Psoas muscle (tissue), 8 donors: ENCODE data around the gene LRCH4. TPM values are rescaled to one million over a fixed set of nuclear protein-coding genes. Genes with fewer than 3 reads are reported as not detected.

Experiments used
- ATAC-seq, 4 donors: fragments of 200-7000 bp; cut with Tn5 transposase; one replicate each; pipeline ENCODE4 v1.9.1; 2020; ENCODE audit warnings: moderate library complexity in 3 of 4, mild to moderate bottlenecking in 2 of 4
- DNase-seq, 2 donors: peaks; one replicate each; pipeline ENCODE4 v3.0.0-alpha.2; 2020
- H3K27ac ChIP-seq: fragments of 200-600 bp; one replicate; pipeline ENCODE4 v1.8.0; 2022
- H3K27me3 ChIP-seq, 3 donors: fragments of 200-600 bp in 1 of 3; one replicate each; pipeline versions ENCODE4 v1.6.1 to v1.8.0; 2013 to 2022; ENCODE audit warnings: low read length in 2 of 3, mild to moderate bottlenecking in 2 of 3, moderate library complexity in 1 of 3; ENCODE audit not compliant: insufficient read depth in 3 of 3
- H3K36me3 ChIP-seq, 2 donors: fragments of 200-600 bp in 1 of 2; one replicate each; pipeline versions ENCODE4 v1.6.1 to v1.8.0; 2013 to 2022; ENCODE audit warnings: low read depth in 1 of 2, mild to moderate bottlenecking in 1 of 2, moderate library complexity in 1 of 2; ENCODE audit not compliant: insufficient read depth in 1 of 2
- H3K4me1 ChIP-seq: fragments of 200-600 bp; one replicate; pipeline ENCODE4 v1.8.0; 2022
- H3K4me3 ChIP-seq: fragments of 200-600 bp; one replicate; pipeline ENCODE4 v1.8.0; 2022; ENCODE audit warnings: mild to moderate bottlenecking
- H3K9me3 ChIP-seq: fragments of 200-600 bp; one replicate; pipeline ENCODE4 v1.8.0; 2022
- WGBS, 3 donors: extraction: QIAGEN DNeasy Blood & Tissue Kit; methylation state at CpG; one replicate each; pipeline versions ENCODE4 v1.1.6 to v1.1.7; 2013; 5-methylcytosine and 5-hydroxymethylcytosine counted together
- intact Hi-C, 2 donors: fragments of 100-400 bp; cut with DNase I; formaldehyde crosslinking; loops; one replicate each; pipeline versions ENCODE4 v1.11.0 to v1.14.2; 2022
- polyA plus RNA-seq, 3 donors: library from polyadenylated mRNA; stranded (reverse); fragments of 200-250 nt; gene quantifications; one replicate each; pipeline ENCODE4 v1.2.3, GENCODE V29; 2013
- total RNA-seq, 4 donors: library from RNA; stranded (reverse); fragmentation: NEBNext Ultra II Directional in 2 of 4; extraction: Animal tissue kit (Norgen Biotek cat#: 25700) in 2 of 4; gene quantifications; one replicate each; pipeline versions ENCODE4 v1.2.1 to v1.2.4, GENCODE V29; 2021 to 2023
- TF ChIP-seq, protein P1 (sequence below): fragments of 200-600 bp; IDR thresholded peaks from one replicate; pipeline ENCODE4 v1.8.0; 2022; ENCODE audit warnings: antibody characterized with exemption
- donor health status: healthy with polysubstance abuse.
- donor health status: DM: no; HTN: no; CAD: no; lungs with moderate emphysema.
- donor health status: Bipolar disorder and iron deficiency.
- donor health status: healthy.
- donor health status: DM: yes; HTN: yes; CAD: no.
- donor health status: DM: no; HTN: no; CAD: no.
- donor health status: DM: no; HTN: no; CAD: no.
- donor health status: DM: yes; HTN: yes; CAD: no.

Gene LRCH4
- total and polyA plus RNA-seq, 7 donors: 16.7 to 41.5 (median 33.5) TPM

DNA sequence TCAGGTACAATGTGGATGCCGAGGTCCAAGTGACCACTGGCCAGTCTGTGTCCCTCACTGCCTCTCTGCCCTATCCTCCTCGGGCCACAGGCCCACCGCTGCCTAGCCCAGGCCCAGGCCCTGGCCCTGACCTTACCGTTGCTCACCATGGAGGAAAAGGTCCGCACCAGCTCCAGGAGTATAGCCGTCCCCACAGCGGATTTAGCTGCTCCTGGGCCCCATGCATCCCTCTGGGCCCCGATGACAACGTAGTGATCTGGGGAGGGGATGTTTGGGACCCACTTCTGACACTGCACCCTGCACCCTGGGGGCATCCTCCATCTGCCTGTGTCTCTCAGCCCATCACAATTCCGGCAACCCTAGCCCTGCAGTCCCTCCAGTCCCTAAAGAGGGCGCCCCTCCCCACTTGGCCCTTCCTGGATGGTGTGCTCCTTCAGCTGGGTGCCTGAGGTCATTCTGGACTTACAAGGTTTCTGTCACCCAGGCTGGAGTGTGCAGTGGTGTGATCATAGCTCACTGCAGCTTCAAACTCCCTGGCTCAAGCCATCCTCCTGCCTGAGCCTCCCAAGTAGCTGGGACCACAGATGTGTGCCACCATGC is 43.3 kb upstream of the LRCH4 start:
- Histone ChIP-seq H3K27me3 (peaks cover 0 to 26% (median 12%) of the 10 kb centered on the region in 3 donors), H3K9me3 (no peaks in the 10 kb centered on the region), H3K4me3 (no peak overlapping the region), H3K36me3 (no peaks in the 10 kb centered on the region), H3K4me1 (peaks cover 15% of the 10 kb centered on the region), H3K27ac (no peak overlapping the region)
- TF ChIP-seq, protein P1, sequence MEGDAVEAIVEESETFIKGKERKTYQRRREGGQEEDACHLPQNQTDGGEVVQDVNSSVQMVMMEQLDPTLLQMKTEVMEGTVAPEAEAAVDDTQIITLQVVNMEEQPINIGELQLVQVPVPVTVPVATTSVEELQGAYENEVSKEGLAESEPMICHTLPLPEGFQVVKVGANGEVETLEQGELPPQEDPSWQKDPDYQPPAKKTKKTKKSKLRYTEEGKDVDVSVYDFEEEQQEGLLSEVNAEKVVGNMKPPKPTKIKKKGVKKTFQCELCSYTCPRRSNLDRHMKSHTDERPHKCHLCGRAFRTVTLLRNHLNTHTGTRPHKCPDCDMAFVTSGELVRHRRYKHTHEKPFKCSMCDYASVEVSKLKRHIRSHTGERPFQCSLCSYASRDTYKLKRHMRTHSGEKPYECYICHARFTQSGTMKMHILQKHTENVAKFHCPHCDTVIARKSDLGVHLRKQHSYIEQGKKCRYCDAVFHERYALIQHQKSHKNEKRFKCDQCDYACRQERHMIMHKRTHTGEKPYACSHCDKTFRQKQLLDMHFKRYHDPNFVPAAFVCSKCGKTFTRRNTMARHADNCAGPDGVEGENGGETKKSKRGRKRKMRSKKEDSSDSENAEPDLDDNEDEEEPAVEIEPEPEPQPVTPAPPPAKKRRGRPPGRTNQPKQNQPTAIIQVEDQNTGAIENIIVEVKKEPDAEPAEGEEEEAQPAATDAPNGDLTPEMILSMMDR: no peak
- DNase-seq: no peak
- 66 to 77% (median 69%) methylated on average over 11 of the region's 11 CpGs for whole genome bisulfite sequencing, 3 donors
- ATAC-seq: no peak
- intact Hi-C loops: loop anchor here in 1 of 2 donors (5.0 kb wide), 1 partner anchor 43 kb away; the partner anchor contains the start of gene GNB2

DNA sequence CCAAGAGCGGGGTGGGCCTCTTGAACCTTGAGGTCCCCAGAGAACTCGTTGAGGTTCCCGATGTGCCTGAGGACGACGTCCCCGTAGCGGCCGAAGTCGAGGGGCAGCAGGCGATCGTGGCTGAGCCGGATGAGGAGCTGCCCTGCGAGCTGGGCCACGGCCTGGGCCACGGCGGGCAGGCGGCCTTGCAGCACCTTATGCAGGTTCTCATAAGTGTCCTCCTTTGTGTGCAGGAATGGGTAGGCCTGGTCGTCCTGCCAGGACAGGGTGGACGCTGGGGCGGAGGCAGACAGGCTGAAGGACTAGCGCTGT is 41.3 kb upstream of the LRCH4 start:
- DNase-seq (no peak), ATAC-seq (peak in 1 of 4 donors; percentile 9)
- Histone ChIP-seq H3K4me3 (no peak overlapping the region), H3K9me3 (no peaks in the 10 kb centered on the region), H3K27me3 (peaks cover 0 to 13% (median 2%) of the 10 kb centered on the region in 3 donors), H3K4me1 (peaks cover 8% of the 10 kb centered on the region), H3K36me3 (no peaks in the 10 kb centered on the region), H3K27ac (no peak overlapping the region)
- intact Hi-C loops: loop anchor here in 1 of 2 donors (5.0 kb wide), 1 partner anchor 45 kb away; the partner anchor contains the start of gene GNB2
- 72 to 79% (median 74%) methylated on average over 21 of the region's 21 CpGs for WGBS, 3 donors
- TF ChIP-seq, protein P1: no peak

DNA sequence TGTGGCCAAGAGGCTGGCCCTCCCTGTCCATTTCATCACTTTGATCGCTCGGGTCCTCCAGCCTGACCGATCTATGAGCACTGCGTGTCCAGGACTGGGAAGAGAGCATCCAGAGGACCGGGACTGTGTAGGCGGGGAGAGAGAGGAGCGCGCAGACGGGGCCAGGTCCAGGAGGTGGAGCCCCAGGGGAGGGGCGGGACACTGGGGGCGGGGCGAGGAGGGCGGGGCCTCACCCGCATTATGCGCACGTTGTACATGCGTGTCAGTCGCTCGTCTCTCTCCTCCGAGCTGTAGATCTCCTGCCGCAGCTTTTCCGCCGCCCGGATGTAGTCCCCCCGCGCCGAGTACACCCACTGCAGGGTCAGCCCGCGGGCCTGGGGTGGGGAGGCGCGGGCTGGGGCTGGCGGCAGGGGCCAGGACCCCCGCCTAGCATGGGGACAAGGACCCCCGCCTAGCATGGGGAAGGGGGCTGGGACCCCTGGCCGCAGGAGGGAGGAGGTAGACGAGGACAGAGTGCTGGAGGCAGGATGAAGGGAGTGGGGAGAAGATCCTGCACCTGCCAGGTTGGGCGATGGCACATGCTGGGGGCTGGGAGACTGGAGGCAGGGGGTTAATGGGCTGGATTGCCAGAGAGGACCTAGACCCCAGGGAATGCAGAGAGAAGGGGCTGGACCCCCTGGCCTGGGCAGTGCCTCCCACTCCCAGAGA is 40.8 kb upstream of the LRCH4 start:
- peak overlapping the region; percentile 49 for H3K4me3 ChIP-seq
- DNase-seq (peak; percentile 82 to 84), ATAC-seq (peak; percentile 91 to 97 (median 94))
- no peaks in the 10 kb centered on the region for H3K36me3 ChIP-seq
- no peaks in the 10 kb centered on the region for H3K9me3 ChIP-seq
- WGBS, 3 donors: 4 to 5% (median 5%) methylated on average over 32 to 37 of the region's 37 CpGs
- no peak overlapping the region for H3K27ac ChIP-seq
- peaks cover 8% of the 10 kb centered on the region for H3K4me1 ChIP-seq
- intact Hi-C loops: loop anchor here in 1 of 2 donors (5.0 kb wide), 1 partner anchor 46 kb away; the partner anchor contains the start of gene GNB2
- H3K27me3 ChIP-seq: peaks cover 0 to 9% (median 2%) of the 10 kb centered on the region in 3 donors
- TF ChIP-seq, protein P1: no peak

DNA sequence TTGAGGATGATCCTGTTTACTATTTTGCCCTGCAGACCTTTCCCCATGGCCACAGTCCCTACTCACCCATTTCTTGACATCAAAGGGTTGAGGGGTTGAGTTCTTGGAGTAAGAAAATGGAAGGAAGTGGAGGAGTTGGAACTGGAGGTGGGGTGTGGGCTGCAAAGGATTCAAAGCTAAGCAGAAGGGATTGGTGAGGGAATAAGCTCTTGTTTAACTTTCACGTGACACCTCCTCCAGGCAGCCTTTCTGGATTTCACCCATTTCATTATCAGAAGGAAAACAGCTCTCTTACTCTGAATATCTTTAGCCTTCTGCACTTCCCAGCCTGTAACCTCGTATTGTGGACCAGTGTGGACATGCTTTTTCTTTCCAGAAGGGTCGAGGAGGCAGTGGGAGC is 40.1 kb upstream of the LRCH4 start:
- H3K9me3 ChIP-seq: no peaks in the 10 kb centered on the region
- intact Hi-C loops: loop anchor here in 1 of 2 donors (5.0 kb wide), 1 partner anchor 46 kb away; the partner anchor contains the start of gene GNB2
- peaks cover 0 to 9% (median 1%) of the 10 kb centered on the region in 3 donors for H3K27me3 ChIP-seq
- ATAC-seq: no peak
- no peak overlapping the region for H3K27ac ChIP-seq
- H3K4me1 ChIP-seq: peaks cover 8% of the 10 kb centered on the region
- no peaks in the 10 kb centered on the region for H3K36me3 ChIP-seq
- H3K4me3 ChIP-seq: peak overlapping the region; percentile 49
- no peak for DNase-seq
- WGBS, 3 donors: 12 to 27% (median 22%) methylated on average over 3 of the region's 3 CpGs
- TF ChIP-seq, protein P1: no peak
